SW480 (cell line): ENCODE data around the gene COA8.

ENCODE experiments used
- DNase-seq: peaks from one replicate; pipeline ENCODE4 v3.0.0-alpha.2; 2016; ENCODE audit warnings: low spot score

The COA8 gene

GRCh38 chr14:103625356-103626095 lies 62.8 kb downstream of the COA8 start:
- DNase-seq, result no peak

GRCh38 chr14:103626146-103626850 lies 63.5 kb downstream of the COA8 start:
- DNase-seq, result no peak

GRCh38 chr14:103627073-103628025 lies 64.6 kb downstream of the COA8 start:
- DNase-seq, result peak; percentile 72

- peak; percentile 78 for DNase-seq
Observed at GRCh38 chr14:103628221-103628683, 65.5 kb downstream of the COA8 start.

GRCh38 chr14:103628684-103629502 lies 66.1 kb downstream of the COA8 start, which contains the start of gene KLC1:
TSS of gene KLC1 (plus strand) at chr14:103629211. CDS start at chr14:103654565, 25,354 bp downstream.
- DNase-seq, result peak; percentile 74

- peak; percentile 20 for DNase-seq
Observed at GRCh38 chr14:103629503-103630121, 66.9 kb downstream of the COA8 start.

GRCh38 chr14:103630364-103631108 lies 67.8 kb downstream of the COA8 start:
- no peak for DNase-seq

- no peak for DNase-seq
Observed at GRCh38 chr14:103633391-103633790, 70.6 kb downstream of the COA8 start.

- no peak for DNase-seq
Observed at GRCh38 chr14:103634156-103634555, 71.4 kb downstream of the COA8 start.

GRCh38 chr14:103638594-103638993 lies 75.8 kb downstream of the COA8 start:
- DNase-seq, result no peak
